ENCODE data around the gene PRM2. TPM values are rescaled to one million over a fixed set of nuclear protein-coding genes. Genes with fewer than 3 reads are reported as not detected.
A peak's percentile ranks its signal among the peaks of the same experiment; 100 is the strongest.

The PRM2 gene
- polyA plus RNA-seq, 1 experiment, result not detected

GRCh38 chr16:11321662-11322061, 45.4 kb upstream of the PRM2 start:
- CTCF ChIA-PET, result no interaction called here
- no peak overlapping the region for H3K27ac ChIP-seq (ENCODE audit: low read depth, low read length)
- H3K9me3 ChIP-seq (ENCODE audit: control insufficient read depth, insufficient read depth, low read length), result no peaks in the 10 kb centered on the region; the same call in 1 of the 2 replicates
- POLR2A ChIA-PET, result no interaction called here
- no peak for TF ChIP-seq CTCF (IDR thresholded peaks at IDR 0.05; ENCODE audit: low read depth, low read length)
- DNase-seq (ENCODE audit: low read depth, low spot score), result no peak
- no peaks in the 10 kb centered on the region for H3K27me3 ChIP-seq (ENCODE audit: control insufficient read depth, insufficient read depth, low read length)
- no peak overlapping the region for H3K4me3 ChIP-seq (ENCODE audit: low read depth, low read length)

- no peaks in the 10 kb centered on the region; the same call in 1 of the 2 replicates for H3K9me3 ChIP-seq (ENCODE audit: control insufficient read depth, insufficient read depth, low read length)
- H3K27ac ChIP-seq (ENCODE audit: low read depth, low read length), result no peak overlapping the region
- no peaks in the 10 kb centered on the region for H3K27me3 ChIP-seq (ENCODE audit: control insufficient read depth, insufficient read depth, low read length)
- ChIA-PET POLR2A (no interaction called here), CTCF (no interaction called here)
- no peak for TF ChIP-seq CTCF (IDR thresholded peaks at IDR 0.05; ENCODE audit: low read depth, low read length)
- no peak for DNase-seq (ENCODE audit: low read depth, low spot score)
- H3K4me3 ChIP-seq (ENCODE audit: low read depth, low read length), result no peak overlapping the region
These were observed 43.9 kb upstream of the PRM2 start for GRCh38 chr16:11320170-11320569.

GRCh38 chr16:11319529-11320146, 43.4 kb upstream of the PRM2 start:
- DNase-seq (ENCODE audit: low read depth, low spot score), result no peak
- H3K4me3 ChIP-seq (ENCODE audit: low read depth, low read length), result no peak overlapping the region
- TF ChIP-seq CTCF (IDR thresholded peaks at IDR 0.05; ENCODE audit: low read depth, low read length), result no peak
- no peaks in the 10 kb centered on the region; the same call in 1 of the 2 replicates for H3K9me3 ChIP-seq (ENCODE audit: control insufficient read depth, insufficient read depth, low read length)
- CTCF ChIA-PET, result no interaction called here
- no peaks in the 10 kb centered on the region for H3K27me3 ChIP-seq (ENCODE audit: control insufficient read depth, insufficient read depth, low read length)
- no peak overlapping the region for H3K27ac ChIP-seq (ENCODE audit: low read depth, low read length)
- POLR2A ChIA-PET, result no interaction called here

GRCh38 chr16:11318817-11319216, 42.5 kb upstream of the PRM2 start:
- H3K4me3 ChIP-seq (ENCODE audit: low read depth, low read length), result no peak overlapping the region
- DNase-seq (ENCODE audit: low read depth, low spot score), result no peak
- no peaks in the 10 kb centered on the region; the same call in 1 of the 2 replicates for H3K9me3 ChIP-seq (ENCODE audit: control insufficient read depth, insufficient read depth, low read length)
- TF ChIP-seq CTCF (IDR thresholded peaks at IDR 0.05; ENCODE audit: low read depth, low read length), result no peak
- ChIA-PET CTCF (interaction anchor here (0.6 kb wide), 1 partner anchor 32 kb away, joined by 6 read pairs; no protein-coding TSS in a partner anchor), POLR2A (no interaction called here)
- H3K27me3 ChIP-seq (ENCODE audit: control insufficient read depth, insufficient read depth, low read length), result no peaks in the 10 kb centered on the region
- H3K27ac ChIP-seq (ENCODE audit: low read depth, low read length), result no peak overlapping the region

- Histone ChIP-seq H3K27me3 (ENCODE audit: control insufficient read depth, insufficient read depth, low read length) (no peaks in the 10 kb centered on the region), H3K9me3 (ENCODE audit: control insufficient read depth, insufficient read depth, low read length) (no peaks in the 10 kb centered on the region; the same call in 1 of the 2 replicates), H3K27ac (ENCODE audit: low read depth, low read length) (peak overlapping the region; percentile 31), H3K4me3 (ENCODE audit: low read depth, low read length) (no peak overlapping the region)
- no peak for TF ChIP-seq CTCF (IDR thresholded peaks at IDR 0.05; ENCODE audit: low read depth, low read length)
- POLR2A ChIA-PET, result interaction anchor here (1.0 kb wide), 1 partner anchor 61 kb away, joined by 3 read pairs; the partner anchor contains the start of gene SOCS1
- CTCF ChIA-PET, result no interaction called here
- no peak for DNase-seq (ENCODE audit: low read depth, low spot score)
These were observed 40.2 kb upstream of the PRM2 start for GRCh38 chr16:11316331-11317015.

Measured in AG04450 (cell line).